HUES64 (cell line): ENCODE measurements around the gene APOC1.
"Not testable (repeated sequence)": the region's sequence is repeated elsewhere in the genome, so short reads cannot be mapped to it uniquely, and the experiment has no call there.

Experiments
- H3K27ac ChIP-seq: 2 replicates; pipeline ENCODE4 v1.7.0; 2013; ENCODE audit warnings: low read depth, low read length, inconsistent platforms
- H3K27me3 ChIP-seq: 2 replicates; pipeline ENCODE4 v1.6.1; 2013; ENCODE audit warnings: mild to moderate bottlenecking, low read length; ENCODE audit not compliant: insufficient read depth
- H3K36me3 ChIP-seq: 2 replicates; pipeline ENCODE4 v1.6.1; 2013; ENCODE audit warnings: mild to moderate bottlenecking, low read length; ENCODE audit not compliant: insufficient read depth
- H3K4me1 ChIP-seq: 2 replicates; pipeline ENCODE4 v1.6.1; 2013; ENCODE audit warnings: mild to moderate bottlenecking, low read length, moderate library complexity; ENCODE audit not compliant: insufficient read depth
- H3K4me3 ChIP-seq: 2 replicates; pipeline ENCODE4 v1.5.1; 2013; ENCODE audit warnings: mild to moderate bottlenecking, low read length, moderate library complexity
- H3K9ac ChIP-seq: 2 replicates; pipeline ENCODE4 v1.6.1; 2013; ENCODE audit warnings: mild to moderate bottlenecking, low read depth, low read length
- H3K9me3 ChIP-seq: 2 replicates; pipeline ENCODE4 v1.6.1; 2013; ENCODE audit warnings: low read depth, low read length; ENCODE audit not compliant: insufficient read depth
- WGBS: fragments of 150-250, 120-280 bp; methylation state at CpG from one replicate; pipeline ENCODE4 v1.1.7; 2013; ENCODE audit warnings: missing lambda C conversion rate; 5-methylcytosine and 5-hydroxymethylcytosine counted together

The APOC1 gene

GRCh38 chr19:44903602-44904425, 10.6 kb upstream of the APOC1 start:
- H3K4me3 ChIP-seq, result no peak overlapping the region
- no peaks in the 10 kb centered on the region for H3K4me1 ChIP-seq
- peak overlapping the region; percentile 58; the same call in 1 of the 2 replicates for H3K27ac ChIP-seq
- WGBS, result 39% methylated on average over 24 of the region's 24 CpGs
- H3K9ac ChIP-seq, result no peak overlapping the region
- peaks cover 61% of the 10 kb centered on the region for H3K36me3 ChIP-seq
- H3K9me3 ChIP-seq, result no peaks in the 10 kb centered on the region
- H3K27me3 ChIP-seq, result no peaks in the 10 kb centered on the region

- Histone ChIP-seq H3K27ac (peak overlapping the region; percentile 58; the same call in 1 of the 2 replicates), H3K36me3 (peaks cover 61% of the 10 kb centered on the region), H3K4me1 (no peaks in the 10 kb centered on the region), H3K9me3 (no peaks in the 10 kb centered on the region), H3K27me3 (no peaks in the 10 kb centered on the region), H3K4me3 (no peak overlapping the region; the same call in 1 of the 2 replicates), H3K9ac (no peak overlapping the region)
- WGBS, result 88% methylated on average over 12 of the region's 12 CpGs
These were observed 9.9 kb upstream of the APOC1 start for GRCh38 chr19:44904426-44904994.

- Histone ChIP-seq H3K36me3 (peaks cover 50% of the 10 kb centered on the region), H3K27me3 (no peaks in the 10 kb centered on the region), H3K4me1 (no peaks in the 10 kb centered on the region), H3K9ac (peak within 1 kb of the TSS; percentile 85), H3K4me3 (peak within 1 kb of the TSS; percentile 80), H3K9me3 (no peaks in the 10 kb centered on the region), H3K27ac (peak within 1 kb of the TSS; percentile 89)
- 2% methylated on average over 17 of the region's 20 CpGs for WGBS
These were observed 8.8 kb upstream of the APOC1 start, which contains the start of gene APOE for GRCh38 chr19:44905437-44906160. APOE (plus strand) TSS chr19:44905796; CDS start chr19:44906625, 829 bp downstream.

GRCh38 chr19:44907613-44908012, 6.8 kb upstream of the APOC1 start:
- Histone ChIP-seq H3K36me3 (peaks cover 30% of the 10 kb centered on the region), H3K4me1 (peaks cover 7% of the 10 kb centered on the region; the same call in 1 of the 2 replicates), H3K9me3 (no peaks in the 10 kb centered on the region), H3K27ac (no peak overlapping the region), H3K9ac (no peak overlapping the region), H3K27me3 (no peaks in the 10 kb centered on the region), H3K4me3 (no peak overlapping the region)
- 97% methylated on average over 12 of the region's 12 CpGs for WGBS

- Histone ChIP-seq H3K4me1 (peaks cover 7% of the 10 kb centered on the region; the same call in 1 of the 2 replicates), H3K9ac (no peak overlapping the region), H3K4me3 (no peak overlapping the region), H3K36me3 (peaks cover 25% of the 10 kb centered on the region), H3K27me3 (no peaks in the 10 kb centered on the region), H3K27ac (no peak overlapping the region), H3K9me3 (no peaks in the 10 kb centered on the region)
- WGBS, result 94% methylated on average over 46 of the region's 46 CpGs
These were observed 6.2 kb upstream of the APOC1 start for GRCh38 chr19:44908074-44908835.

GRCh38 chr19:44908836-44909261, 5.6 kb upstream of the APOC1 start:
- Histone ChIP-seq H3K9ac (no peak overlapping the region), H3K27ac (no peak overlapping the region), H3K27me3 (no peaks in the 10 kb centered on the region), H3K4me3 (no peak overlapping the region), H3K9me3 (no peaks in the 10 kb centered on the region), H3K4me1 (peaks cover 7% of the 10 kb centered on the region; the same call in 1 of the 2 replicates), H3K36me3 (peaks cover 24% of the 10 kb centered on the region)
- WGBS, result 97% methylated on average over 44 of the region's 44 CpGs

DNA sequence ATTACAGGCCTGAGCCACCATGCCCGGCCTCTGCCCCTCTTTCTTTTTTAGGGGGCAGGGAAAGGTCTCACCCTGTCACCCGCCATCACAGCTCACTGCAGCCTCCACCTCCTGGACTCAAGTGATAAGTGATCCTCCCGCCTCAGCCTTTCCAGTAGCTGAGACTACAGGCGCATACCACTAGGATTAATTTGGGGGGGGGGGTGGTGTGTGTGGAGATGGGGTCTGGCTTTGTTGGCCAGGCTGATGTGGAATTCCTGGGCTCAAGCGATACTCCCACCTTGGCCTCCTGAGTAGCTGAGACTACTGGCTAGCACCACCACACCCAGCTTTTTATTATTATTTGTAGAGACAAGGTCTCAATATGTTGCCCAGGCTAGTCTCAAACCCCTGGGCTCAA, 4.6 kb upstream of the APOC1 start:
- no peaks in the 10 kb centered on the region for H3K9me3 ChIP-seq
- no peak overlapping the region for H3K9ac ChIP-seq
- peaks cover 12% of the 10 kb centered on the region; the same call in 1 of the 2 replicates for H3K4me1 ChIP-seq
- H3K4me3 ChIP-seq, result no peak overlapping the region
- WGBS, result 92% methylated on average over 4 of the region's 5 CpGs
- no peak overlapping the region for H3K27ac ChIP-seq
- H3K36me3 ChIP-seq, result peaks cover 24% of the 10 kb centered on the region
- no peaks in the 10 kb centered on the region for H3K27me3 ChIP-seq

- Histone ChIP-seq H3K36me3 (peaks cover 24% of the 10 kb centered on the region), H3K4me1 (peaks cover 12% of the 10 kb centered on the region; the same call in 1 of the 2 replicates)
- not testable (repeated sequence) for H3K9me3 ChIP-seq, H3K27ac ChIP-seq, H3K27me3 ChIP-seq, H3K4me3 ChIP-seq, H3K9ac ChIP-seq
- WGBS, result 97% methylated on average over 6 of the region's 6 CpGs
These were observed 2.5 kb upstream of the APOC1 start for GRCh38 chr19:44911896-44912295.

GRCh38 chr19:44912854-44913253, 1.6 kb upstream of the APOC1 start:
- 87% methylated on average over 6 of the region's 6 CpGs for WGBS
- H3K4me3 ChIP-seq, result no peak overlapping the region
- H3K27me3 ChIP-seq, result no peaks in the 10 kb centered on the region
- peaks cover 12% of the 10 kb centered on the region; the same call in 1 of the 2 replicates for H3K4me1 ChIP-seq
- H3K9ac ChIP-seq, result no peak overlapping the region
- no peaks in the 10 kb centered on the region for H3K9me3 ChIP-seq
- H3K27ac ChIP-seq, result no peak overlapping the region
- H3K36me3 ChIP-seq, result peaks cover 14% of the 10 kb centered on the region

DNA sequence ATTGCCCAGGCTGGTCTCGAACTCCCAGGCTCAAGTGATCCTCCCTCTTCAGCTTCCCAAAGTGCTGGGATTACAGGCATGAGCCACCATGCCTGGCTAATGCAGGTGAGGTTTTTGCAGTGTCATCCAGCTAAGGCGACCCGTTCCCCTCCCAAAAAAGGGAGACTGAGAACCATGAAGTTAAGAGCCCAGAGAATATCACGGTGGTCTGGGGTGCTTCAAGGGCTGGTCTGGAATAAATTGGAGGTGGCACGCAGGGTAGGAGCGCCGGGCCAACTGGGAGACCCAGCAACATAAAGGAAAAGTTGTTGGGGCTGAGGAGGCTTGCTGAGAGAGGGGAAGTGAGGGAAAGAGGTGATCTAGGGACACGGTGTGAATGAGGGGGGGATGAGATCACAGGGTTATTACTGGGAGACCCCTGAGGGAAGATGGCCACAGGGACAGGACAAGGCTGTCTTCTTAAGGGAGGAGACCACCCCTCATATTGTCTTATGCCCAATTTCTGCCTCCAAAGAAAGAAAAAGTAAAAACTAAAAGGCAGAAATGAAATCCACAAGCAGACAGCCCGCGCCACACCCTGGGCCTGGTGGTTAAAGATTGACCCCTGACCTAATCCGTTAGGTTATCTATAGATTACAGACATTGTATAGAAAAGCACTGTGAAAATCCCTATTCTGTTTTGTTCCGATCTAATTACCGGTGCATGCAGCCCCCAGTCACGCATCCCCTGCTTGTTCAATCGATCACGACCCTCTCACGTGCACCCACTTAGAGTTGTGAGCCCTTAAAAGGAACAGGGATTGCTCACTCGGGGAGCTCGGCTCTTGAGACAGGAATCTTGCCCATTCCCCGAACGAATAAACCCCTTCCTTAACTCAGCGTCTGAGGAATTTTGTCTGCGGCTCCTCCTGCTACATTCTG, 636 bp upstream of the APOC1 start:
- H3K27me3 ChIP-seq, H3K36me3 ChIP-seq, H3K9me3 ChIP-seq: not testable (repeated sequence)
- Histone ChIP-seq H3K27ac (peak overlapping the region; percentile 80; the same call in 1 of the 2 replicates), H3K4me3 (peak overlapping the region; percentile 60), H3K9ac (peak overlapping the region; percentile 72), H3K4me1 (peaks cover 12% of the 10 kb centered on the region; the same call in 1 of the 2 replicates)
- 51% methylated on average over 23 of the region's 23 CpGs for WGBS
